NCI-H2227 (cell line): Measurements from ENCODE around the gene NFKBIA.
"Not testable (repeated sequence)": the region's sequence is repeated elsewhere in the genome, so short reads cannot be mapped to it uniquely, and the experiment has no call there.

Experiments used
- DNase-seq: peaks from one replicate; lab custom pipeline; 2025; ENCODE audit not compliant: unreplicated experiment; lab: John Stamatoyannopoulos, UW

The NFKBIA gene

GRCh38 chr14:35409595-35409994, 5.0 kb upstream of the NFKBIA start:
- no peak for DNase-seq

- DNase-seq, result no peak
Observed at GRCh38 chr14:35408026-35408425, 3.5 kb upstream of the NFKBIA start.

- no peak for DNase-seq
Observed at GRCh38 chr14:35407306-35407630, 2.7 kb upstream of the NFKBIA start.

- peak; percentile 67 for DNase-seq
Observed at GRCh38 chr14:35406506-35407305, 2.2 kb upstream of the NFKBIA start.

GRCh38 chr14:35406090-35406489, 1.5 kb upstream of the NFKBIA start:
- DNase-seq, result no peak

- no peak for DNase-seq
Observed at GRCh38 chr14:35405304-35405996, 901 bp upstream of the NFKBIA start.

GRCh38 chr14:35403603-35404448, 723 bp downstream of the NFKBIA start:
- peak; percentile 96 for DNase-seq

GRCh38 chr14:35403114-35403602, 1.4 kb downstream of the NFKBIA start:
- no peak for DNase-seq

GRCh38 chr14:35402323-35403113, 2.0 kb downstream of the NFKBIA start:
- DNase-seq, result no peak

GRCh38 chr14:35401422-35402265, 2.9 kb downstream of the NFKBIA start:
- DNase-seq, result no peak

GRCh38 chr14:35400648-35401421, 3.7 kb downstream of the NFKBIA start:
- no peak for DNase-seq

- no peak for DNase-seq
Observed at GRCh38 chr14:35399083-35399937, 5.2 kb downstream of the NFKBIA start.

GRCh38 chr14:35398071-35398584, 6.4 kb downstream of the NFKBIA start:
- no peak for DNase-seq

GRCh38 chr14:35396610-35397009, 7.9 kb downstream of the NFKBIA start:
- not testable (repeated sequence) for DNase-seq

GRCh38 chr14:35395283-35395682, 9.3 kb downstream of the NFKBIA start:
- DNase-seq, result no peak

- DNase-seq, result no peak
Observed at GRCh38 chr14:35394326-35395013, 10.1 kb downstream of the NFKBIA start.

- DNase-seq, result no peak
Observed at GRCh38 chr14:35393826-35394225, 10.7 kb downstream of the NFKBIA start.
